ENCODE measurements around the gene C12orf75. TPM values are rescaled to one million over a fixed set of nuclear protein-coding genes. Genes with fewer than 3 reads are reported as not detected.

The C12orf75 gene
- total RNA-seq, 1 donor from 2014 or later, result 169 TPM

- no peak for DNase-seq (ENCODE audit: extremely low spot score, unreplicated experiment)
- Mint-ChIP-seq H3K27ac (ENCODE audit: unreplicated experiment) (no peak overlapping the region), H3K36me3 (ENCODE audit: unreplicated experiment) (peaks cover 4% of the 10 kb centered on the region), H3K27me3 (ENCODE audit: unreplicated experiment) (no peaks in the 10 kb centered on the region), H3K4me1 (ENCODE audit: unreplicated experiment) (peaks cover 13% of the 10 kb centered on the region), H3K4me3 (ENCODE audit: unreplicated experiment) (no peak overlapping the region), H3K9me3 (ENCODE audit: unreplicated experiment) (no peaks in the 10 kb centered on the region)
- no peak for TF ChIP-seq CTCF (IDR thresholded peaks at IDR 0.05)
Observed at GRCh38 chr12:105391231-105391630, 60.7 kb downstream of the C12orf75 start.

- Mint-ChIP-seq H3K4me1 (ENCODE audit: unreplicated experiment) (peaks cover 13% of the 10 kb centered on the region), H3K9me3 (ENCODE audit: unreplicated experiment) (peaks cover 6% of the 10 kb centered on the region), H3K27me3 (ENCODE audit: unreplicated experiment) (no peaks in the 10 kb centered on the region), H3K36me3 (ENCODE audit: unreplicated experiment) (peaks cover 11% of the 10 kb centered on the region), H3K27ac (ENCODE audit: unreplicated experiment) (peak overlapping the region; percentile 43), H3K4me3 (ENCODE audit: unreplicated experiment) (no peak overlapping the region)
- TF ChIP-seq CTCF (IDR thresholded peaks at IDR 0.05), result no peak
- no peak for DNase-seq (ENCODE audit: extremely low spot score, unreplicated experiment)
Observed at GRCh38 chr12:105393587-105393986, 63.1 kb downstream of the C12orf75 start.

GRCh38 chr12:105396024-105396423, 65.5 kb downstream of the C12orf75 start:
- H3K4me3 Mint-ChIP-seq (ENCODE audit: unreplicated experiment), result no peak overlapping the region

GRCh38 chr12:105396983-105397382, 66.5 kb downstream of the C12orf75 start:
- H3K9me3 Mint-ChIP-seq (ENCODE audit: unreplicated experiment), result peaks cover 8% of the 10 kb centered on the region
- TF ChIP-seq CTCF (IDR thresholded peaks at IDR 0.05), result no peak
- no peak for DNase-seq (ENCODE audit: extremely low spot score, unreplicated experiment)
- H3K36me3 Mint-ChIP-seq (ENCODE audit: unreplicated experiment), result peaks cover 15% of the 10 kb centered on the region
- no peak overlapping the region for H3K27ac Mint-ChIP-seq (ENCODE audit: unreplicated experiment)
- no peak overlapping the region for H3K4me3 Mint-ChIP-seq (ENCODE audit: unreplicated experiment)
- peaks cover 23% of the 10 kb centered on the region for H3K4me1 Mint-ChIP-seq (ENCODE audit: unreplicated experiment)
- H3K27me3 Mint-ChIP-seq (ENCODE audit: unreplicated experiment), result no peaks in the 10 kb centered on the region

More at GRCh38 chr12:105396024-105396423, 65.5 kb downstream of the C12orf75 start:
- Mint-ChIP-seq H3K4me1 (ENCODE audit: unreplicated experiment) (peaks cover 14% of the 10 kb centered on the region), H3K27ac (ENCODE audit: unreplicated experiment) (no peak overlapping the region), H3K9me3 (ENCODE audit: unreplicated experiment) (peaks cover 8% of the 10 kb centered on the region), H3K36me3 (ENCODE audit: unreplicated experiment) (peaks cover 15% of the 10 kb centered on the region), H3K27me3 (ENCODE audit: unreplicated experiment) (no peaks in the 10 kb centered on the region)
- no peak for DNase-seq (ENCODE audit: extremely low spot score, unreplicated experiment)
- TF ChIP-seq CTCF (IDR thresholded peaks at IDR 0.05), result no peak

GRCh38 chr12:105398930-105399329, 68.4 kb downstream of the C12orf75 start:
- H3K4me1 Mint-ChIP-seq (ENCODE audit: unreplicated experiment), result peaks cover 19% of the 10 kb centered on the region
- peaks cover 8% of the 10 kb centered on the region for H3K9me3 Mint-ChIP-seq (ENCODE audit: unreplicated experiment)
- DNase-seq (ENCODE audit: extremely low spot score, unreplicated experiment), result no peak
- no peak overlapping the region for H3K4me3 Mint-ChIP-seq (ENCODE audit: unreplicated experiment)
- peaks cover 21% of the 10 kb centered on the region for H3K36me3 Mint-ChIP-seq (ENCODE audit: unreplicated experiment)
- TF ChIP-seq CTCF (IDR thresholded peaks at IDR 0.05), result no peak
- H3K27ac Mint-ChIP-seq (ENCODE audit: unreplicated experiment), result no peak overlapping the region
- H3K27me3 Mint-ChIP-seq (ENCODE audit: unreplicated experiment), result no peaks in the 10 kb centered on the region

Measured in osteocyte (in vitro differentiated cells).